GM12874 (cell line): ENCODE data around the gene GBA2.

Experiments used
- CTCF ChIP-seq: IDR thresholded peaks from 2 replicates; pipeline ENCODE4 v1.5.1; 2011; ENCODE audit warnings: low read depth, mild to moderate bottlenecking, control low read depth, low read length, moderate library complexity; ENCODE audit not compliant: insufficient read depth

Gene GBA2

DNA sequence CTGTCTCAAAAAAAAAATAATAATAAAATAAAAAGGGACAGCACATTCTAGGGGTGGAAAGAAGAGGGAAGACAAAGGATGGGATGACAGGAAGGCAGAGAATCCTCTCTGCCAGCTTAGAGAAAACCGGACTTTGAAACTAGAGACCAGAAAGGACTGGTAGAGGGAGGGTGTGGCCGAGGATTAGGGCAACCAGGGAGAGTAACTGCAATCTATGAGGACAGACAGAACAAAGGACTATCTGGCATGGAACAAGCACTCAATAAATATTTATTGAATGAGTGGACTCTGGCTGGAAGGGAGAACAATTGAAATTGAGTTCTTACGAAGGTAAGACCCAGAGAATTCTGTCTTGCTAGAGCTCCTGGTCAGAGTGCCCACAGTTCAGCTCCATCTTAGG, 2.4 kb downstream of the GBA2 start:
- no peak for TF ChIP-seq CTCF

DNA sequence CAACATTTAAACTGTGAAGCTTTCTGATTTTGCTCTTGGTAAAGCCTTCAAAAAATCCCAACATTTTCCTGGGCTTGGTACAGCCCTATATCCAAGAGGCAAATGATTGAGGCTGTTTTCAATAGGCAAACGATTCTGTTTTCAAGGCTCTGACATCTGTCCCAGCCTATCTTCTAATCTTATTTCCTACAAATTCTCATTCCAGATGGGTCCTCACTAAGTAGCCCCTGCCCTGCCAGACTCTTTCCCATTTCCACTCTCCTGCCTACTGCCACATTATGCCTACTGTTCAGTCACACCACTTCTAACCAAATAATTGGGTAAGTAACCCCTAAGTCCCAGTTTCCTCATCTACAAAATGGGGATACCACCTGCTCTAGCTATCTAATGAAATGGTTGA, 3.5 kb downstream of the GBA2 start:
- no peak for TF ChIP-seq CTCF

- no peak for TF ChIP-seq CTCF
Observed at GRCh38 chr9:35743880-35744518, 5.0 kb downstream of the GBA2 start.

DNA sequence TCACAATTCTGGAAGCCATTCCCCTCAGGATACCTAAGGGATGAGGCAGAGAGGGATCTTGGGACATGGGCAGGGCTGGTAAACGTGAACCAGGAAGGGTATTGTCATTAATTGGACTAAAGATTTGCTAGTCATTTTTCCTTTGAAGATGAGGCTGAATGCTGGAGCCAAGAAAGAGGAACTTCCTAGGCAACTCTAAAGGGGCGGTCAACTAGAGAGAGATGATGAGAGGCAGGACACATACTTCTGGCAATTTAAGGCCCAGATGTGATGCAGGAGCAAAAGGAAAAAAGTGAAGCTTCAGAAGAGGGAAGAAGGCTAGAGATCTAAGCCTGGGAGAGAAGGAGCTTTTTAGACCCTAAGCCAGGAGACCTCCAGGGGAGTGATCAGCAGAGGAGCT, 5.6 kb downstream of the GBA2 start:
- no peak for TF ChIP-seq CTCF

DNA sequence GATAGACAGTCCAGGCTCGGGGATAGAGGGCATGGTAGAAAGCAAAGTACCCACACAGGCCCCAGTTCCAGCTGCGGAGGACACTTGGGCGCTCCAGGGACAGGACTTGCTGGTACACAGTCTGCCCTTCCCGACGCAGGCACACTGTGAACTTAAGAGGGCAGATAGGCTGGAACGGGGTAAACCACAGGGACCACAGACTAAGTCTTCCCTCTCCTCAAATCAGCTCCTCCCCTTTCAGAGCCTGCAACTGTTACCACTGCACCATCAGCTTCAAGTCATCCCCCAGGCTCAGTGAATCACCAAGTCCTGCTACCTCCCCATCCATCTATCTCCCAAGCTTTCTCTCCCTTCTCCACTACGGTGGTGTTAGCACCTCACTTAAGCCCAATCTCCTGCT, 7.3 kb downstream of the GBA2 start:
- TF ChIP-seq CTCF: no peak

GRCh38 chr9:35740243-35740642, 8.8 kb downstream of the GBA2 start:
- TF ChIP-seq CTCF: no peak

- TF ChIP-seq CTCF: no peak
Observed at GRCh38 chr9:35738924-35739323, 10.1 kb downstream of the GBA2 start.
